H1 (cell line): ENCODE measurements around the gene SLC34A1. TPM values are rescaled to one million over a fixed set of nuclear protein-coding genes. Genes with fewer than 3 reads are reported as not detected.

ENCODE experiments used
- CTCF ChIA-PET: fragments of 300-600 bp; sonication (Branson Sonifier 250); formaldehyde crosslinking; loops from one replicate; lab custom pipeline; 2021; ENCODE audit not compliant: partially characterized antibody; lab: Charles Lee
- POLR2A ChIA-PET: fragments of 300-600 bp; sonication (Branson Sonifier 250); formaldehyde crosslinking; loops from one replicate; lab custom pipeline; 2021; ENCODE audit warnings: inconsistent platforms; ENCODE audit not compliant: partially characterized antibody; lab: Charles Lee
- DNase-seq, 2 experiments: peaks; one replicate each; pipeline versions ENCODE4 v3.0.0 to v3.0.0-alpha.2; 2010 to 2022; ENCODE audit warnings: low spot score in 2 of 2, low read depth in 1 of 2, mixed read lengths in 1 of 2
- FAIRE-seq: peaks from 2 replicates; lab custom pipeline; 2011; peaks lifted over from hg19 to GRCh38; lab: Jason Lieb, UNC
- H2AFZ ChIP-seq: 2 replicates; pipeline ENCODE4 v1.8.1; 2012; ENCODE audit warnings: low read length, inconsistent platforms
- H2AK5ac ChIP-seq: 2 replicates; pipeline ENCODE4 v1.6.1; 2013; ENCODE audit warnings: low read depth, low read length
- H2BK120ac ChIP-seq: replicated peaks from 2 replicates; pipeline ENCODE3; 2013; ENCODE audit warnings: low read depth, low read length, inconsistent platforms
- H2BK12ac ChIP-seq: 2 replicates; pipeline ENCODE4 v1.6.1; 2013; ENCODE audit warnings: low read depth, low read length
- H2BK15ac ChIP-seq: 2 replicates; pipeline ENCODE4 v1.6.1; 2013; ENCODE audit warnings: low read length
- H2BK20ac ChIP-seq: 2 replicates; pipeline ENCODE4 v1.6.1; 2013; ENCODE audit warnings: low read length
- H2BK5ac ChIP-seq: 2 replicates; pipeline ENCODE4 v1.6.1; 2013; ENCODE audit warnings: low read depth, low read length
- H3K14ac ChIP-seq: 2 replicates; pipeline ENCODE4 v1.6.1; 2013; ENCODE audit warnings: inconsistent platforms; ENCODE audit not compliant: insufficient read length
- H3K18ac ChIP-seq: 2 replicates; pipeline ENCODE4 v1.6.1; 2013; ENCODE audit warnings: low read length; ENCODE audit errors: extremely low read depth
- H3K23ac ChIP-seq: 2 replicates; pipeline ENCODE4 v1.6.1; 2013; ENCODE audit warnings: inconsistent platforms; ENCODE audit not compliant: insufficient read length
- H3K23me2 ChIP-seq: 2 replicates; pipeline ENCODE4 v1.6.1; 2013; ENCODE audit warnings: low read depth, low read length
- H3K27ac ChIP-seq: 2 replicates; pipeline ENCODE4 v1.6.1; 2011; ENCODE audit warnings: low read depth, low read length, inconsistent platforms
- H3K27me3 ChIP-seq, 4 experiments: replicated peaks in 1 of 4; 1 replicate in 1 of 4; 2 replicates in 3 of 4; pipeline versions ENCODE4 v1.6.1 to v1.8.1; 2011 to 2013; ENCODE audit warnings: low read length in 3 of 4, mild to moderate bottlenecking in 3 of 4, inconsistent platforms in 2 of 4, mixed read lengths in 2 of 4, moderate library complexity in 1 of 4; ENCODE audit not compliant: control insufficient read depth in 3 of 4, insufficient read depth in 3 of 4; ENCODE audit errors: extremely low read depth in 1 of 4
- H3K36me3 ChIP-seq, 4 experiments: 2 replicates each; pipeline versions ENCODE4 v1.6.1 to v1.8.1; 2011 to 2013; ENCODE audit warnings: mild to moderate bottlenecking in 4 of 4, low read length in 3 of 4, moderate library complexity in 2 of 4, control low read depth in 1 of 4, inconsistent platforms in 1 of 4; ENCODE audit not compliant: insufficient read depth in 4 of 4, control insufficient read depth in 2 of 4
- H3K4ac ChIP-seq: replicated peaks from 2 replicates; pipeline ENCODE3; 2013; ENCODE audit warnings: low read length, low read depth, mixed read lengths, inconsistent platforms; ENCODE audit not compliant: insufficient read length
- H3K4me1 ChIP-seq, 4 experiments: replicated peaks in 1 of 4; 1 replicate in 1 of 4; 2 replicates in 3 of 4; pipeline versions ENCODE4 v1.6.1 to v1.8.1; 2011 to 2013; ENCODE audit warnings: low read length in 3 of 4, inconsistent platforms in 2 of 4, mixed read lengths in 1 of 4; ENCODE audit not compliant: insufficient read depth in 4 of 4, control insufficient read depth in 3 of 4
- H3K4me2 ChIP-seq, 2 experiments: 2 replicates each; pipeline versions ENCODE4 v1.6.1 to v1.8.1; 2011 to 2013; ENCODE audit warnings: low read depth in 2 of 2, low read length in 2 of 2, control low read depth in 1 of 2, inconsistent platforms in 1 of 2, mild to moderate bottlenecking in 1 of 2; ENCODE audit not compliant: insufficient read depth in 1 of 2
- H3K4me3 ChIP-seq, 4 experiments: fragments of 200-600, 300-600 bp in 1 of 4; sonication (generic), shearing (Covaris generic), sonication (Bioruptor Twin) in 1 of 4; 2 replicates each; pipeline versions ENCODE4 v1.5.1 to v1.8.1; 2011 to 2016; ENCODE audit warnings: low read length in 4 of 4, low read depth in 3 of 4, control low read depth in 2 of 4, inconsistent platforms in 2 of 4, mild to moderate bottlenecking in 2 of 4, mixed read lengths in 1 of 4, moderate library complexity in 1 of 4; ENCODE audit not compliant: insufficient read depth in 2 of 4; ENCODE audit errors: extremely low read depth in 1 of 4
- H3K56ac ChIP-seq: replicated peaks from 2 replicates; pipeline ENCODE3; 2013; ENCODE audit warnings: low read depth, mild to moderate bottlenecking, mixed read lengths, low read length, inconsistent platforms; ENCODE audit not compliant: insufficient read length
- H3K79me1 ChIP-seq: 2 replicates; pipeline ENCODE4 v1.6.1; 2013; ENCODE audit warnings: low read depth, low read length, control low read depth
- H3K79me2 ChIP-seq, 2 experiments: 2 replicates each; pipeline versions ENCODE4 v1.6.1 to v1.8.1; 2012 to 2013; ENCODE audit warnings: low read length in 2 of 2, mild to moderate bottlenecking in 2 of 2, inconsistent platforms in 1 of 2; ENCODE audit not compliant: insufficient read depth in 2 of 2, control insufficient read depth in 1 of 2
- H3K9ac ChIP-seq, 4 experiments: replicated peaks in 1 of 4; 1 replicate in 1 of 4; 2 replicates in 3 of 4; pipeline versions ENCODE4 v1.6.1 to v1.8.1; 2011 to 2013; ENCODE audit warnings: low read depth in 3 of 4, low read length in 3 of 4, control low read depth in 2 of 4, mild to moderate bottlenecking in 2 of 4, moderate library complexity in 2 of 4, inconsistent platforms in 1 of 4; ENCODE audit errors: extremely low read depth in 1 of 4
- H3K9me3 ChIP-seq, 2 experiments: 2 replicates each; pipeline versions ENCODE4 v1.6.1 to v1.8.1; 2012 to 2013; ENCODE audit warnings: mild to moderate bottlenecking in 2 of 2, moderate library complexity in 2 of 2, control low read depth in 1 of 2, inconsistent platforms in 1 of 2, low read depth in 1 of 2, low read length in 1 of 2, mixed read lengths in 1 of 2; ENCODE audit not compliant: insufficient read depth in 2 of 2
- H4K20me1 ChIP-seq, 2 experiments: replicated peaks in 1 of 2; 2 replicates each; pipeline versions ENCODE3 to v1.8.1; 2011 to 2013; ENCODE audit warnings: inconsistent platforms in 2 of 2, low read length in 2 of 2, mild to moderate bottlenecking in 1 of 2; ENCODE audit not compliant: insufficient read depth in 2 of 2, control insufficient read depth in 1 of 2
- H4K5ac ChIP-seq: 2 replicates; pipeline ENCODE4 v1.6.1; 2013; ENCODE audit warnings: low read length, low read depth, mixed read lengths, inconsistent platforms; ENCODE audit not compliant: insufficient read length
- H4K8ac ChIP-seq: 2 replicates; pipeline ENCODE4 v1.8.0; 2013; ENCODE audit warnings: mild to moderate bottlenecking, moderate library complexity, low read length, inconsistent platforms; ENCODE audit not compliant: insufficient read depth; ENCODE audit errors: extremely low read depth
- H4K91ac ChIP-seq: replicated peaks from 2 replicates; pipeline ENCODE3; 2013; ENCODE audit warnings: low read length, mixed read lengths, inconsistent platforms; ENCODE audit not compliant: insufficient read length
- CEBPB ChIP-seq: IDR thresholded peaks from 2 replicates; pipeline ENCODE4 v1.6.1; 2012; ENCODE audit warnings: low read depth, low read length
- EGR1 ChIP-seq: IDR thresholded peaks from 2 replicates; pipeline ENCODE4 v1.6.1; 2011; ENCODE audit warnings: low read depth, low read length, borderline replicate concordance
- HDAC6 ChIP-seq: IDR thresholded peaks from one replicate; pipeline ENCODE4 v1.7.1; 2012; ENCODE audit warnings: low read depth, mild to moderate bottlenecking, inconsistent platforms, low read length, moderate library complexity
- KDM1A ChIP-seq: fragments of 200-600, 300-600 bp; sonication (generic); IDR thresholded peaks from 2 replicates; pipeline ENCODE4 v1.7.1; 2016; ENCODE audit warnings: mild to moderate bottlenecking, low read length, borderline replicate concordance
- RAD21 ChIP-seq, 2 experiments: IDR thresholded peaks in 1 of 2; conservative IDR thresholded peaks in 1 of 2; 2 replicates each; pipeline ENCODE4 v1.6.1; 2011; ENCODE audit warnings: low read depth in 2 of 2, low read length in 2 of 2, improper control_type of control experiment in 1 of 2, inconsistent platforms in 1 of 2, mild to moderate bottlenecking in 1 of 2, moderate library complexity in 1 of 2
- ZNF274 ChIP-seq: IDR thresholded peaks from 2 replicates; pipeline ENCODE4 v1.7.0; 2012; ENCODE audit warnings: low read length, borderline replicate concordance; ENCODE audit errors: extremely low read depth
- WGBS, 2 experiments: shearing (Covaris generic) in 1 of 2; methylation state at CpG; one replicate each; pipeline versions ENCODE4 v1.1.6 to v1.1.7; 2013 to 2015; ENCODE audit warnings: low lambda C conversion rate in 2 of 2, mixed read lengths in 2 of 2, inconsistent platforms in 1 of 2, low coverage in 1 of 2, missing lambda C conversion rate in 1 of 2; ENCODE audit not compliant: insufficient replicate concordance in 2 of 2, insufficient coverage in 1 of 2, insufficient read length in 1 of 2; ENCODE audit errors: extremely low coverage in 1 of 2, missing lambda C conversion rate in 1 of 2; 5-methylcytosine and 5-hydroxymethylcytosine counted together
- polyA plus RNA-seq, 7 experiments: library from polyadenylated mRNA; depleted of rRNA in 3 of 7; stranded (reverse) in 5 of 7; unstranded in 2 of 7; fragments of >200 nt in 5 of 7; fragments of 200-250 nt in 2 of 7; gene quantifications; 1 replicate in 5 of 7; 2 replicates in 1 of 7; 4 replicates in 1 of 7; pipeline versions ENCODE4 v1.2.1 to v1.2.3, GENCODE V29; 2011 to 2013; ENCODE audit warnings: missing spikeins in 2 of 7, mixed read lengths in 2 of 7
- total RNA-seq: library from RNA; stranded (reverse); fragmentation: NEBNext Ultra II Directional; extraction: Animal tissue kit (Norgen Biotek cat#: 25700); gene quantifications from 2 replicates; pipeline ENCODE4 v1.2.1, GENCODE V29; 2021
- TF ChIP-seq, protein P1 (sequence below), 3 experiments: IDR thresholded peaks; 1 replicate in 2 of 3; 2 replicates in 1 of 3; pipeline versions ENCODE4 v1.5.1 to v1.6.1; 2011; ENCODE audit warnings: low read length in 3 of 3, mild to moderate bottlenecking in 3 of 3, inconsistent platforms in 2 of 3, low read depth in 1 of 3, moderate library complexity in 1 of 3; ENCODE audit not compliant: insufficient read depth in 1 of 3; ENCODE audit errors: control extremely low read depth in 1 of 3

Gene SLC34A1
- total and polyA plus RNA-seq, 2 of the 8 experiments (the other 6 are each of a cell fraction or from before 2014, with no cell fraction given), result not detected

DNA sequence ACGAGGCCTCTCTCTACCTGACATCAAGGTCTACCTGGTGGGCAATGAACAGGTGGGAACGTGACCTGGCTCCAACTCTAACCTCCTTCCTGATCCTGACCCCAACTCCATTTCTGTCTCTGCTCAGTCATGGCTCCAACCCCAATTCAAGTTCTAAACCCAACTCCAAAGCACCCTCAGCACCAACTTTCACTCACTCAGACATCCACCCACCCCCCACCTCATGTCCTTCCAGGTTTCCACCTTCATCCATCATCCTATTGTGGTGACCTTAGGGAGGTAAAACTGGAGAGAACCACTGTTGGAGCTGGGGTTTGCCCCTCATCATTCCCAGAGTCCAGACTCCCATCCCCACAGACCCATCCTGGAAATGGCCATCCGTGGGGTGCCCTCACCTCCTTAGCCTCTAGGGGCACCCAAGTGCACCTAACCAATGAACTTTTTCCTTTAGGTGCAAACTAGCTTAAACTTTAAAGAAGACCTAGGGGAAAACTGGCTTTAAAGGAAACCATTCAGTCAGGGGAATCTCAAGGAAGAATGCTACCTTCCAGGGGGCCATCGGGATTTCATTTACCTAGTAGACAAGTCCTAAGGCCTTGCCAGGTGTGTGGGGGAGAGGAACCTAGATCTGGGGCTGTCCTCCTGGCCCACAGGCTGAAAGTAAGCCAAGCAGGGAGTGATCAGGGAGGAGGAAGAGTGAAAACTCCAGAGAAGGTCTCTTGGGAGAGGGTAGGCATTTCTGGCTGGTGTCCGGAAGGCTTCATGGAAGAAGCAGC lies 15.2 kb upstream of the SLC34A1 start:
- no peak overlapping the region for H3K56ac ChIP-seq
- H2BK20ac ChIP-seq, result no peak overlapping the region
- no peak overlapping the region for H3K23ac ChIP-seq
- no peak overlapping the region for H2AFZ ChIP-seq
- H3K4me1 ChIP-seq, result peaks cover 8 to 36% (median 31%) of the 10 kb centered on the region in 4 experiments
- H3K4me2 ChIP-seq, result peak overlapping the region in 1 of 2 experiments; percentile 86; a peak in 1 of 4 replicates
- H4K91ac ChIP-seq, result no peak overlapping the region
- H3K79me1 ChIP-seq, result peaks cover 7% of the 10 kb centered on the region; the same call in 1 of the 2 replicates
- peaks cover 19% of the 10 kb centered on the region; the same call in 1 of the 2 replicates for H3K23me2 ChIP-seq
- FAIRE-seq (no peak), DNase-seq (peak in 1 of 2 experiments; percentile 69)
- peaks cover 1 to 14% (median 12%) of the 10 kb centered on the region in 4 experiments; a peak in 5 of 7 replicates for H3K27me3 ChIP-seq
- H3K14ac ChIP-seq, result no peak overlapping the region
- WGBS, 2 experiments, result 74% methylated on average over 5 of the region's 5 CpGs; no CpG with 5 or more reads in 1 of the 2 experiments
- no peak overlapping the region for H3K4ac ChIP-seq
- ChIA-PET CTCF (interaction anchor here (0.6 to 16.9 kb wide), 22 partner anchors 8 to 417 kb away, joined by 3 to 363 read pairs (median 7); partner anchors contain the start of genes GRK6, LMAN2, MXD3 and PFN3), POLR2A (interaction anchor here (0.6 to 4.4 kb wide), 8 partner anchors 9 to 815 kb away, joined by 3 to 18 read pairs (median 3); partner anchors contain the start of gene LMAN2)
- no peaks in the 10 kb centered on the region for H3K36me3 ChIP-seq
- H2BK15ac ChIP-seq, result 0 out of 2 replicates have a peak overlapping the region, but pooled peaks have one; percentile 61
- H3K4me3 ChIP-seq, result no peak overlapping the region
- no peak overlapping the region for H2BK120ac ChIP-seq
- no peak overlapping the region for H3K18ac ChIP-seq
- no peaks in the 10 kb centered on the region for H3K79me2 ChIP-seq
- H3K9ac ChIP-seq, result no peak overlapping the region
- H4K5ac ChIP-seq, result no peak overlapping the region
- H2BK12ac ChIP-seq, result peak overlapping the region; percentile 11; the same call in 1 of the 2 replicates
- no peaks in the 10 kb centered on the region for H3K9me3 ChIP-seq
- peaks cover 0 to 8% of the 10 kb centered on the region in 2 experiments for H4K20me1 ChIP-seq
- H2BK5ac ChIP-seq, result no peak overlapping the region
- no peak overlapping the region; the same call in 1 of the 2 replicates for H3K27ac ChIP-seq
- H2AK5ac ChIP-seq, result peak overlapping the region; percentile 95; the same call in 1 of the 2 replicates
- H4K8ac ChIP-seq, result no peak overlapping the region
- TF ChIP-seq KDM1A (no peak), EGR1 (no peak), ZNF274 (no peak), RAD21 (IDR thresholded peaks at IDR 0.05 in 1 of 2, conservative IDR thresholded peaks at IDR 0.05 in 1 of 2; ENCODE audit: low read depth in 2 of 2, low read length in 2 of 2) (peak in 1 of 2 experiments; percentile 25; a peak in 2 of 4 replicates), CEBPB (no peak), HDAC6 (no peak)
- TF ChIP-seq, protein P1, sequence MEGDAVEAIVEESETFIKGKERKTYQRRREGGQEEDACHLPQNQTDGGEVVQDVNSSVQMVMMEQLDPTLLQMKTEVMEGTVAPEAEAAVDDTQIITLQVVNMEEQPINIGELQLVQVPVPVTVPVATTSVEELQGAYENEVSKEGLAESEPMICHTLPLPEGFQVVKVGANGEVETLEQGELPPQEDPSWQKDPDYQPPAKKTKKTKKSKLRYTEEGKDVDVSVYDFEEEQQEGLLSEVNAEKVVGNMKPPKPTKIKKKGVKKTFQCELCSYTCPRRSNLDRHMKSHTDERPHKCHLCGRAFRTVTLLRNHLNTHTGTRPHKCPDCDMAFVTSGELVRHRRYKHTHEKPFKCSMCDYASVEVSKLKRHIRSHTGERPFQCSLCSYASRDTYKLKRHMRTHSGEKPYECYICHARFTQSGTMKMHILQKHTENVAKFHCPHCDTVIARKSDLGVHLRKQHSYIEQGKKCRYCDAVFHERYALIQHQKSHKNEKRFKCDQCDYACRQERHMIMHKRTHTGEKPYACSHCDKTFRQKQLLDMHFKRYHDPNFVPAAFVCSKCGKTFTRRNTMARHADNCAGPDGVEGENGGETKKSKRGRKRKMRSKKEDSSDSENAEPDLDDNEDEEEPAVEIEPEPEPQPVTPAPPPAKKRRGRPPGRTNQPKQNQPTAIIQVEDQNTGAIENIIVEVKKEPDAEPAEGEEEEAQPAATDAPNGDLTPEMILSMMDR (IDR thresholded peaks at IDR 0.05; ENCODE audit: control extremely low read depth in 1 of 3, insufficient read depth in 1 of 3, low read depth in 1 of 3, low read length in 3 of 3), result peak in 2 of 3 experiments; percentile 48 to 73; a peak in 3 of 4 replicates
